ENCODE data around the gene GJC1.

- no peak for TF ChIP-seq DPF2 (IDR thresholded peaks at IDR 0.05)
- no peak for TF ChIP-seq TBL1XR1 (IDR thresholded peaks at IDR 0.05; ENCODE audit: low read length in 2 of 2)
- TF ChIP-seq ZNF253 (CRISPR knock-in tag; conservative IDR thresholded peaks at IDR 0.05), result no peak
- TF ChIP-seq CTCF (IDR thresholded peaks at IDR 0.05 in 2 of 3, conservative IDR thresholded peaks at IDR 0.05 in 1 of 3; ENCODE audit: insufficient read depth in 2 of 3, low read depth in 1 of 3, low read length in 3 of 3), result no peak
- TF ChIP-seq TFAP4 (CRISPR knock-in tag; IDR thresholded peaks at IDR 0.05; ENCODE audit: borderline replicate concordance), result no peak
- no peak for TF ChIP-seq ZBTB33 (CRISPR knock-in tag; IDR thresholded peaks at IDR 0.05)
- no peak for TF ChIP-seq ESRRA (IDR thresholded peaks at IDR 0.05; ENCODE audit: borderline replicate concordance, low read depth)
- TF ChIP-seq NR2C2 (CRISPR knock-in tag; IDR thresholded peaks at IDR 0.05), result no peak
- TF ChIP-seq NR2C2 (tag; IDR thresholded peaks at IDR 0.05), result no peak
- no peak for TF ChIP-seq MAX (CRISPR knock-in tag; IDR thresholded peaks at IDR 0.05)
- TF ChIP-seq EP300 (IDR thresholded peaks at IDR 0.05; ENCODE audit: low read length), result no peak
- no peak for TF ChIP-seq ARID3A (IDR thresholded peaks at IDR 0.05; ENCODE audit: borderline replicate concordance, low read depth, low read length)
- no peak for TF ChIP-seq NR2F6 (CRISPR knock-in tag; IDR thresholded peaks at IDR 0.05)
- no peak for TF ChIP-seq SP1 (CRISPR knock-in tag; IDR thresholded peaks at IDR 0.05)
Observed at GRCh38 chr17:44844390-44844830, 14.3 kb upstream of the GJC1 start.
